OCI-LY7 (cell line): ENCODE measurements around the gene HACE1. TPM values are rescaled to one million over a fixed set of nuclear protein-coding genes. Genes with fewer than 3 reads are reported as not detected.
"Not testable (repeated sequence)": the region's sequence is repeated elsewhere in the genome, so short reads cannot be mapped to it uniquely, and the experiment has no call there.

Source experiments
- BruUV-seq: library from RNA; stranded (reverse); fragments of 400-500 nt; replicated peaks from 2 replicates; lab custom pipeline; 2021; lab: Mats Ljungman, UMichigan
- CTCF ChIA-PET: fragments of 300-600 bp; sonication (Branson Sonifier 250); formaldehyde crosslinking; loops from one replicate; lab custom pipeline; 2022; ENCODE audit warnings: antibody characterized with exemption; ENCODE audit not compliant: unreplicated experiment; lab: Charles Lee
- POLR2A ChIA-PET: fragments of 300-600 bp; sonication (Branson Sonifier 250); formaldehyde crosslinking; loops from one replicate; lab custom pipeline; 2022; ENCODE audit warnings: antibody characterized with exemption; lab: Charles Lee
- DNase-seq: peaks from one replicate; pipeline ENCODE4 v3.0.0-alpha.2; 2015; ENCODE audit warnings: low spot score
- H2AFZ ChIP-seq: fragments of 200-600 bp; sonication (generic), shearing (Covaris generic); 2 replicates; pipeline ENCODE4 v1.6.1; 2014; ENCODE audit warnings: mild to moderate bottlenecking, antibody characterized with exemption, low read length, moderate library complexity
- H3K27ac ChIP-seq: fragments of 200-600 bp; sonication (generic); 2 replicates; pipeline ENCODE4 v1.5.1; 2014; ENCODE audit warnings: mixed run types, low read depth, mild to moderate bottlenecking, moderate library complexity, low read length, inconsistent platforms; ENCODE audit not compliant: poor library complexity, severe bottlenecking
- H3K36me3 ChIP-seq: fragments of 200-600 bp; sonication (generic); 2 replicates; pipeline ENCODE4 v1.6.1; 2014; ENCODE audit warnings: mild to moderate bottlenecking, antibody characterized with exemption, low read length, moderate library complexity, mixed read lengths; ENCODE audit not compliant: insufficient read depth
- H3K4me1 ChIP-seq: fragments of 200-600 bp; sonication (generic); 2 replicates; pipeline ENCODE4 v1.5.1; 2014; ENCODE audit warnings: mild to moderate bottlenecking, low read length; ENCODE audit not compliant: insufficient read depth, poor library complexity, severe bottlenecking
- H3K4me2 ChIP-seq: fragments of 200-600 bp; sonication (generic); 2 replicates; pipeline ENCODE4 v1.6.1; 2014; ENCODE audit warnings: mild to moderate bottlenecking, low read length
- H3K4me3 ChIP-seq: fragments of 200-600 bp; sonication (generic); 2 replicates; pipeline ENCODE4 v1.5.1; 2014; ENCODE audit warnings: mild to moderate bottlenecking, low read depth, low read length; ENCODE audit not compliant: poor library complexity, severe bottlenecking
- H3K79me2 ChIP-seq: fragments of 200-600 bp; sonication (generic); 2 replicates; pipeline ENCODE4 v1.6.1; 2016; ENCODE audit warnings: low read depth, mild to moderate bottlenecking, low read length, moderate library complexity, mixed read lengths; ENCODE audit not compliant: insufficient read depth
- H3K9me2 ChIP-seq: fragments of 200-600 bp; sonication (generic); 2 replicates; pipeline ENCODE4 v1.6.1; 2016; ENCODE audit warnings: mild to moderate bottlenecking, low read length, mixed read lengths; ENCODE audit not compliant: insufficient read depth
- H3K9me3 ChIP-seq: fragments of 200-600 bp; sonication (generic); 2 replicates; pipeline ENCODE4 v1.6.1; 2014; ENCODE audit warnings: mild to moderate bottlenecking, mixed run types, low read length, mixed read lengths
- H4K20me1 ChIP-seq: fragments of 200-600 bp; sonication (generic); 2 replicates; pipeline ENCODE4 v1.6.1; 2014; ENCODE audit warnings: mild to moderate bottlenecking, antibody characterized with exemption, low read length, moderate library complexity, mixed read lengths; ENCODE audit not compliant: insufficient read depth
- CTCF ChIP-seq: fragments of 200-600 bp; sonication (generic); conservative IDR thresholded peaks from 2 replicates; pipeline ENCODE4 v1.5.1; 2014; ENCODE audit warnings: mild to moderate bottlenecking, antibody characterized with exemption, low read length, moderate library complexity, mixed read lengths
- EZH2phosphoT487 ChIP-seq: fragments of 200-600 bp; sonication (generic); IDR thresholded peaks from 2 replicates; pipeline ENCODE4 v1.6.1; 2018; ENCODE audit warnings: low read depth, borderline replicate concordance, mild to moderate bottlenecking, mixed run types, antibody characterized with exemption, low read length, moderate library complexity, mixed read lengths
- intact Hi-C: fragments of 100-400 bp; cut with micrococcal nuclease; formaldehyde crosslinking; loops from one replicate; pipeline ENCODE4 v1.10.0; 2022; ENCODE audit not compliant: unreplicated experiment
- total RNA-seq, 2 experiments: library from RNA; depleted of rRNA in 1 of 2; stranded (reverse); fragments of >200 nt in 1 of 2; shearing (Covaris generic) in 1 of 2; gene quantifications; 2 replicates each; pipeline ENCODE4 v1.2.3, GENCODE V29; 2014 to 2022

The HACE1 gene
- total RNA-seq, 2 experiments from 2014 or later: 16.6 to 22.1 TPM

GRCh38 chr6:104809116-104809515 lies 50.6 kb downstream of the HACE1 start:
- intact Hi-C loops: no loop called here
- no TSS peak for BruUV-seq
- TF ChIP-seq CTCF: no peak
- TF ChIP-seq EZH2phosphoT487: no peak
- POLR2A ChIA-PET: interaction anchor here (0.7 kb wide), 1 partner anchor 9 kb away, joined by 6 read pairs; no protein-coding TSS in a partner anchor
- Histone ChIP-seq H4K20me1 (no peaks in the 10 kb centered on the region), H3K9me2 (no peaks in the 10 kb centered on the region), H3K79me2 (no peaks in the 10 kb centered on the region), H3K4me1 (no peaks in the 10 kb centered on the region), H3K9me3 (no peaks in the 10 kb centered on the region), H3K4me2 (no peak overlapping the region), H3K4me3 (no peak overlapping the region), H3K27ac (no peak overlapping the region), H3K36me3 (no peaks in the 10 kb centered on the region), H2AFZ (no peak overlapping the region)
- DNase-seq: no peak
- CTCF ChIA-PET: no interaction called here

- intact Hi-C loops, POLR2A ChIA-PET, CTCF ChIA-PET: not testable (repeated sequence)
Measured at GRCh38 chr6:104805335-104805734, 54.4 kb downstream of the HACE1 start.

GRCh38 chr6:104799134-104799657 lies 60.5 kb downstream of the HACE1 start:
- ChIA-PET CTCF (no interaction called here), POLR2A (no interaction called here)
- no peaks in the 10 kb centered on the region for H3K79me2 ChIP-seq
- no peak overlapping the region for H3K27ac ChIP-seq
- no peak overlapping the region for H3K4me3 ChIP-seq
- H2AFZ ChIP-seq: no peak overlapping the region
- H3K9me2 ChIP-seq: no peaks in the 10 kb centered on the region
- DNase-seq: no peak
- H3K9me3 ChIP-seq: no peaks in the 10 kb centered on the region
- no TSS peak for BruUV-seq
- intact Hi-C loops: no loop called here
- no peak for TF ChIP-seq EZH2phosphoT487
- TF ChIP-seq CTCF: no peak
- no peaks in the 10 kb centered on the region for H4K20me1 ChIP-seq
- no peaks in the 10 kb centered on the region for H3K4me1 ChIP-seq
- H3K36me3 ChIP-seq: no peaks in the 10 kb centered on the region
- H3K4me2 ChIP-seq: no peak overlapping the region

More at GRCh38 chr6:104805335-104805734, 54.4 kb downstream of the HACE1 start:
- H3K9me2 ChIP-seq, H4K20me1 ChIP-seq, BruUV-seq, H2AFZ ChIP-seq, H3K27ac ChIP-seq, H3K4me1 ChIP-seq, H3K9me3 ChIP-seq, H3K4me3 ChIP-seq, H3K4me2 ChIP-seq, H3K79me2 ChIP-seq, DNase-seq, H3K36me3 ChIP-seq: not testable (repeated sequence)
